IMR-90 (cell line): ENCODE measurements around the gene FAF1. TPM values are rescaled to one million over a fixed set of nuclear protein-coding genes. Genes with fewer than 3 reads are reported as not detected.

Experiments
- ATAC-seq: fragments of 200-7000 bp; cut with Tn5 transposase; 2 replicates; pipeline ENCODE4 v1.9.1; 2020; ENCODE audit warnings: low read depth, mild to moderate bottlenecking, moderate library complexity
- BruUV-seq: library from RNA; stranded (reverse); fragments of 400-500 nt; replicated peaks from 2 replicates; lab custom pipeline; 2021; lab: Mats Ljungman, UMichigan
- CTCF ChIA-PET: fragments of 300-600 bp; formaldehyde crosslinking; extraction: SDS; loops from one replicate; lab custom pipeline; 2021; ENCODE audit warnings: antibody characterized with exemption; lab: Yijun Ruan, JAX
- POLR2A ChIA-PET: fragments of 300-600 bp; sonication (Branson Sonifier 250); formaldehyde crosslinking; loops from one replicate; lab custom pipeline; 2022; ENCODE audit warnings: antibody characterized with exemption; ENCODE audit not compliant: unreplicated experiment; lab: Charles Lee
- DNase-seq: peaks from one replicate; pipeline ENCODE4 v3.0.0; 2013
- H2AFZ ChIP-seq: replicated peaks from 2 replicates; pipeline ENCODE3; 2013; ENCODE audit warnings: low read length, mild to moderate bottlenecking; ENCODE audit not compliant: poor library complexity
- H2AK5ac ChIP-seq: 2 replicates; pipeline ENCODE4 v1.6.1; 2013; ENCODE audit warnings: low read depth, low read length, inconsistent platforms
- H2AK9ac ChIP-seq: replicated peaks from 2 replicates; pipeline ENCODE3; 2013; ENCODE audit warnings: mild to moderate bottlenecking, low read depth, low read length, moderate library complexity; ENCODE audit not compliant: poor library complexity
- H2BK120ac ChIP-seq: 2 replicates; pipeline ENCODE4 v1.6.1; 2013; ENCODE audit warnings: low read depth, low read length, inconsistent platforms
- H2BK15ac ChIP-seq: 3 replicates; pipeline ENCODE4 v1.6.1; 2013; ENCODE audit warnings: low read depth, low read length, inconsistent platforms
- H2BK20ac ChIP-seq: 2 replicates; pipeline ENCODE4 v1.6.1; 2013; ENCODE audit warnings: low read depth, mild to moderate bottlenecking, inconsistent platforms, low read length, moderate library complexity
- H2BK5ac ChIP-seq: 2 replicates; pipeline ENCODE4 v1.6.1; 2013; ENCODE audit warnings: mild to moderate bottlenecking, low read depth, low read length, inconsistent platforms; ENCODE audit not compliant: poor library complexity, severe bottlenecking
- H3K14ac ChIP-seq: replicated peaks from 2 replicates; pipeline ENCODE4 v1.6.1; 2013; ENCODE audit warnings: low read depth, low read length, inconsistent platforms
- H3K18ac ChIP-seq: 2 replicates; pipeline ENCODE4 v1.6.1; 2013; ENCODE audit warnings: low read depth, low read length, control low read depth
- H3K23ac ChIP-seq: 2 replicates; pipeline ENCODE4 v1.6.1; 2013; ENCODE audit warnings: low read depth, low read length, inconsistent platforms
- H3K27ac ChIP-seq: 2 replicates; pipeline ENCODE4 v1.5.1; 2013; ENCODE audit warnings: mild to moderate bottlenecking, control low read depth, low read length; ENCODE audit not compliant: insufficient read depth
- H3K27me3 ChIP-seq: 2 replicates; pipeline ENCODE4 v1.6.1; 2013; ENCODE audit warnings: low read length; ENCODE audit not compliant: control insufficient read depth, insufficient read depth
- H3K36me3 ChIP-seq: 2 replicates; pipeline ENCODE4 v1.6.1; 2013; ENCODE audit warnings: low read length, mixed read lengths; ENCODE audit not compliant: control insufficient read depth, insufficient read depth
- H3K4ac ChIP-seq: 2 replicates; pipeline ENCODE4 v1.6.1; 2013; ENCODE audit warnings: low read depth, low read length, inconsistent platforms
- H3K4me1 ChIP-seq: 2 replicates; pipeline ENCODE4 v1.6.1; 2013; ENCODE audit warnings: low read length, mixed read lengths; ENCODE audit not compliant: control insufficient read depth, insufficient read depth
- H3K4me2 ChIP-seq: 2 replicates; pipeline ENCODE4 v1.6.1; 2013; ENCODE audit warnings: low read depth, mild to moderate bottlenecking, control low read depth, low read length, moderate library complexity
- H3K4me3 ChIP-seq: 2 replicates; pipeline ENCODE4 v1.5.1; 2013; ENCODE audit warnings: low read depth, mild to moderate bottlenecking, control low read depth, low read length, moderate library complexity; ENCODE audit not compliant: insufficient read depth
- H3K56ac ChIP-seq: 2 replicates; pipeline ENCODE4 v1.6.1; 2013; ENCODE audit warnings: low read length, inconsistent platforms; ENCODE audit not compliant: insufficient read depth; ENCODE audit errors: extremely low read depth
- H3K79me1 ChIP-seq, 2 experiments: 2 replicates each; pipeline ENCODE4 v1.6.1; 2013; ENCODE audit warnings: low read length in 2 of 2, inconsistent platforms in 1 of 2, low read depth in 1 of 2
- H3K9ac ChIP-seq: 2 replicates; pipeline ENCODE4 v1.6.1; 2013; ENCODE audit warnings: low read depth, low read length, control low read depth
- H3K9me1 ChIP-seq: 2 replicates; pipeline ENCODE4 v1.6.1; 2013; ENCODE audit warnings: low read length, inconsistent platforms; ENCODE audit not compliant: insufficient read depth
- H3K9me3 ChIP-seq: 2 replicates; pipeline ENCODE4 v1.6.1; 2013; ENCODE audit warnings: low read length; ENCODE audit not compliant: control insufficient read depth, insufficient read depth
- H4K20me1 ChIP-seq: 2 replicates; pipeline ENCODE4 v1.6.1; 2013; ENCODE audit warnings: low read length, inconsistent platforms; ENCODE audit not compliant: insufficient read depth
- H4K5ac ChIP-seq: 2 replicates; pipeline ENCODE4 v1.6.1; 2013; ENCODE audit warnings: mild to moderate bottlenecking, low read depth, low read length, control low read depth
- H4K8ac ChIP-seq, 2 experiments: 2 replicates each; pipeline ENCODE4 v1.6.1; 2013; ENCODE audit warnings: low read depth in 2 of 2, low read length in 2 of 2, control low read depth in 1 of 2, inconsistent platforms in 1 of 2
- H4K91ac ChIP-seq: 2 replicates; pipeline ENCODE4 v1.6.1; 2013; ENCODE audit warnings: low read depth, low read length, inconsistent platforms; ENCODE audit not compliant: insufficient read depth
- BHLHE40 ChIP-seq: fragments of 150-350 bp; IDR thresholded peaks from 2 replicates; pipeline ENCODE4 v1.6.1; 2016; ENCODE audit warnings: mild to moderate bottlenecking, low read depth, low read length
- CEBPB ChIP-seq: IDR thresholded peaks from 2 replicates; pipeline ENCODE4 v1.6.1; 2012; ENCODE audit warnings: low read depth, low read length, improper control_type of control experiment
- CHD1 ChIP-seq: IDR thresholded peaks from 2 replicates; pipeline ENCODE4 v1.6.1; 2012; ENCODE audit warnings: low read depth, low read length, improper control_type of control experiment
- FOS ChIP-seq: fragments of 150-350 bp; IDR thresholded peaks from 2 replicates; pipeline ENCODE4 v1.6.1; 2016; ENCODE audit warnings: low read depth, low read length
- MAFK ChIP-seq: IDR thresholded peaks from 2 replicates; pipeline ENCODE4 v1.6.1; 2012; ENCODE audit warnings: low read depth, low read length, improper control_type of control experiment
- MAZ ChIP-seq: IDR thresholded peaks from 2 replicates; pipeline ENCODE4 v1.6.1; 2012; ENCODE audit warnings: low read depth, mild to moderate bottlenecking, low read length, improper control_type of control experiment, moderate library complexity, borderline replicate concordance
- MXI1 ChIP-seq: IDR thresholded peaks from 2 replicates; pipeline ENCODE4 v1.6.1; 2012; ENCODE audit warnings: low read depth, mild to moderate bottlenecking, low read length, moderate library complexity, borderline replicate concordance
- NFE2L2 ChIP-seq: fragments of 150-350 bp; IDR thresholded peaks from 2 replicates; pipeline ENCODE4 v1.6.1; 2016; ENCODE audit warnings: low read depth, mild to moderate bottlenecking, low read length
- POLR2A ChIP-seq: IDR thresholded peaks from 2 replicates; pipeline ENCODE4 v1.6.1; 2012; ENCODE audit warnings: mild to moderate bottlenecking, low read depth, low read length
- RAD21 ChIP-seq: IDR thresholded peaks from 2 replicates; pipeline ENCODE4 v1.6.1; 2012; ENCODE audit warnings: low read length, improper control_type of control experiment
- RCOR1 ChIP-seq: IDR thresholded peaks from 2 replicates; pipeline ENCODE4 v1.6.1; 2012; ENCODE audit warnings: mild to moderate bottlenecking, low read length, improper control_type of control experiment; ENCODE audit not compliant: insufficient replicate concordance
- RFX5 ChIP-seq: IDR thresholded peaks from 2 replicates; pipeline ENCODE4 v1.8.0; 2012; ENCODE audit warnings: low read depth, mild to moderate bottlenecking, low read length, moderate library complexity
- SMC3 ChIP-seq: fragments of 150-350 bp; IDR thresholded peaks from 2 replicates; pipeline ENCODE4 v1.6.1; 2016; ENCODE audit warnings: low read depth, mild to moderate bottlenecking, antibody characterized with exemption, low read length, moderate library complexity
- WGBS, 2 experiments: methylation state at CpG; one replicate each; pipeline versions ENCODE4 v1.1.5 to v1.1.7; 2013; ENCODE audit warnings: missing lambda C conversion rate in 2 of 2; ENCODE audit not compliant: insufficient read length in 1 of 2; ENCODE audit errors: extremely low coverage in 2 of 2; 5-methylcytosine and 5-hydroxymethylcytosine counted together
- dilution Hi-C: fragments of 300-500 bp; cut with HindIII; formaldehyde crosslinking; loops from one replicate; pipeline ENCODE4 v1.14.3; 2018; ENCODE audit warnings: low sequenced_read_pairs; ENCODE audit not compliant: unreplicated experiment
- in situ Hi-C: fragments of 300-500 bp; cut with MboI; formaldehyde crosslinking; loops from 3 replicates; pipeline ENCODE4 v1.14.3; 2019; ENCODE audit warnings: low sequenced_read_pairs, inconsistent platforms, mixed read lengths
- intact Hi-C: fragments of 100-400 bp; cut with micrococcal nuclease; formaldehyde crosslinking; loops from 2 replicates; pipeline ENCODE4 v1.10.0; 2022
- polyA plus RNA-seq, 3 experiments: library from polyadenylated mRNA; depleted of rRNA; stranded (reverse); fragments of >200 nt; gene quantifications; 2 replicates each; pipeline ENCODE4 v1.2.3, GENCODE V29; 2012; ENCODE audit warnings: low replicate concordance in 1 of 3
- total RNA-seq: library from RNA; depleted of rRNA; stranded (reverse); fragments of >200 nt; gene quantifications from 2 replicates; pipeline ENCODE4 v1.2.3, GENCODE V29; 2012
- TF ChIP-seq, protein P1 (sequence below): fragments of 150-350 bp; IDR thresholded peaks from 2 replicates; pipeline ENCODE4 v1.6.1; 2017; ENCODE audit warnings: mild to moderate bottlenecking, antibody characterized with exemption, low read length, low read depth
- TF ChIP-seq, protein P2 (sequence below): fragments of 150-350 bp; IDR thresholded peaks from 2 replicates; pipeline ENCODE4 v1.6.1; 2016; ENCODE audit warnings: low read depth, mild to moderate bottlenecking, low read length, moderate library complexity, borderline replicate concordance
- TF ChIP-seq, protein P3 (sequence below): conservative IDR thresholded peaks from 2 replicates; pipeline ENCODE4 v1.5.1; 2012; ENCODE audit warnings: mild to moderate bottlenecking, low read depth, low read length, improper control_type of control experiment

FAF1 gene
- total and polyA plus RNA-seq, 2 of the 4 experiments (the other 2 are of a cell fraction), result 18.8 to 72.9 TPM

DNA sequence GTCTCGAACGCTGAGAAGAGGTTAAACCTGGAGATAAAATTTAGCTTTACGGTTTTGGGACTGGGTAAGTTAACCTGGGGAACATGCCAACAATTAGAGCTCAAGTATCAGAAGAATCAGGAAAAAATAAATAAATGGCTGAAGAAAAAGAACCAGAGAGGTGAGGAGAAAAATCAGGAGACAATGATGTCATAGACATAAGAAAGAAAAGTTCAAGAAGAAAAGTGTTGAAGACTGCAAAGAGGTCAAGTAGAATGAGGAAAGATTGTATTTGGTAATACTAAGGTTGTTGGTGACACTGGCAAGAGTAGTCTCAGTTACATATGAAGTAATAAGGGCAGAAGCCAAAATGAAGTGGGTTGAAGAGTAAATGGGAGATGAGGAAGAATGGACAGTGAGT, 36.0 kb upstream of the FAF1 start:
- Histone ChIP-seq H3K4ac (no peak overlapping the region), H2AFZ (no peak overlapping the region), H3K9me3 (no peaks in the 10 kb centered on the region), H3K27ac (no peak overlapping the region), H2BK120ac (no peak overlapping the region), H4K8ac (no peak overlapping the region), H3K4me2 (no peak overlapping the region), H4K91ac (no peak overlapping the region), H3K23ac (no peak overlapping the region), H3K9ac (no peak overlapping the region), H2BK20ac (no peak overlapping the region), H3K14ac (no peak overlapping the region), H2BK15ac (no peak overlapping the region), H3K79me1 (no peaks in the 10 kb centered on the region), H2AK5ac (no peak overlapping the region), H3K36me3 (no peaks in the 10 kb centered on the region), H3K56ac (no peak overlapping the region), H3K4me1 (no peaks in the 10 kb centered on the region), H4K20me1 (no peaks in the 10 kb centered on the region), H3K9me1 (no peaks in the 10 kb centered on the region), H4K5ac (no peak overlapping the region), H2BK5ac (no peak overlapping the region), H3K27me3 (no peaks in the 10 kb centered on the region), H3K4me3 (no peak overlapping the region), H3K18ac (no peak overlapping the region), H2AK9ac (no peak overlapping the region)
- WGBS, 2 experiments, result 77% methylated on average over 3 of the region's 3 CpGs; no CpG with 5 or more reads in 1 of the 2 experiments
- CTCF ChIA-PET, result no interaction called here
- intact Hi-C loops, result no loop called here
- BruUV-seq, result no TSS peak
- TF ChIP-seq, protein P1, sequence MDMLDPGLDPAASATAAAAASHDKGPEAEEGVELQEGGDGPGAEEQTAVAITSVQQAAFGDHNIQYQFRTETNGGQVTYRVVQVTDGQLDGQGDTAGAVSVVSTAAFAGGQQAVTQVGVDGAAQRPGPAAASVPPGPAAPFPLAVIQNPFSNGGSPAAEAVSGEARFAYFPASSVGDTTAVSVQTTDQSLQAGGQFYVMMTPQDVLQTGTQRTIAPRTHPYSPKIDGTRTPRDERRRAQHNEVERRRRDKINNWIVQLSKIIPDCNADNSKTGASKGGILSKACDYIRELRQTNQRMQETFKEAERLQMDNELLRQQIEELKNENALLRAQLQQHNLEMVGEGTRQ, result no peak
- TF ChIP-seq CHD1 (no peak), MAFK (no peak), BHLHE40 (no peak), SMC3 (no peak), FOS (no peak), CEBPB (no peak), RFX5 (no peak), NFE2L2 (no peak), MXI1 (no peak), MAZ (no peak), POLR2A (no peak), RCOR1 (no peak), RAD21 (no peak)
- TF ChIP-seq, protein P2, sequence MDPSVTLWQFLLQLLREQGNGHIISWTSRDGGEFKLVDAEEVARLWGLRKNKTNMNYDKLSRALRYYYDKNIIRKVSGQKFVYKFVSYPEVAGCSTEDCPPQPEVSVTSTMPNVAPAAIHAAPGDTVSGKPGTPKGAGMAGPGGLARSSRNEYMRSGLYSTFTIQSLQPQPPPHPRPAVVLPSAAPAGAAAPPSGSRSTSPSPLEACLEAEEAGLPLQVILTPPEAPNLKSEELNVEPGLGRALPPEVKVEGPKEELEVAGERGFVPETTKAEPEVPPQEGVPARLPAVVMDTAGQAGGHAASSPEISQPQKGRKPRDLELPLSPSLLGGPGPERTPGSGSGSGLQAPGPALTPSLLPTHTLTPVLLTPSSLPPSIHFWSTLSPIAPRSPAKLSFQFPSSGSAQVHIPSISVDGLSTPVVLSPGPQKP, result no peak
- TF ChIP-seq, protein P3, sequence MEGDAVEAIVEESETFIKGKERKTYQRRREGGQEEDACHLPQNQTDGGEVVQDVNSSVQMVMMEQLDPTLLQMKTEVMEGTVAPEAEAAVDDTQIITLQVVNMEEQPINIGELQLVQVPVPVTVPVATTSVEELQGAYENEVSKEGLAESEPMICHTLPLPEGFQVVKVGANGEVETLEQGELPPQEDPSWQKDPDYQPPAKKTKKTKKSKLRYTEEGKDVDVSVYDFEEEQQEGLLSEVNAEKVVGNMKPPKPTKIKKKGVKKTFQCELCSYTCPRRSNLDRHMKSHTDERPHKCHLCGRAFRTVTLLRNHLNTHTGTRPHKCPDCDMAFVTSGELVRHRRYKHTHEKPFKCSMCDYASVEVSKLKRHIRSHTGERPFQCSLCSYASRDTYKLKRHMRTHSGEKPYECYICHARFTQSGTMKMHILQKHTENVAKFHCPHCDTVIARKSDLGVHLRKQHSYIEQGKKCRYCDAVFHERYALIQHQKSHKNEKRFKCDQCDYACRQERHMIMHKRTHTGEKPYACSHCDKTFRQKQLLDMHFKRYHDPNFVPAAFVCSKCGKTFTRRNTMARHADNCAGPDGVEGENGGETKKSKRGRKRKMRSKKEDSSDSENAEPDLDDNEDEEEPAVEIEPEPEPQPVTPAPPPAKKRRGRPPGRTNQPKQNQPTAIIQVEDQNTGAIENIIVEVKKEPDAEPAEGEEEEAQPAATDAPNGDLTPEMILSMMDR, result no peak
- dilution Hi-C loops, result no loop called here
- no peak for ATAC-seq
- no peak for DNase-seq
- POLR2A ChIA-PET, result no interaction called here
- in situ Hi-C loops, result no loop called here
